ENCODE results near the gene PITX1.

DNA sequence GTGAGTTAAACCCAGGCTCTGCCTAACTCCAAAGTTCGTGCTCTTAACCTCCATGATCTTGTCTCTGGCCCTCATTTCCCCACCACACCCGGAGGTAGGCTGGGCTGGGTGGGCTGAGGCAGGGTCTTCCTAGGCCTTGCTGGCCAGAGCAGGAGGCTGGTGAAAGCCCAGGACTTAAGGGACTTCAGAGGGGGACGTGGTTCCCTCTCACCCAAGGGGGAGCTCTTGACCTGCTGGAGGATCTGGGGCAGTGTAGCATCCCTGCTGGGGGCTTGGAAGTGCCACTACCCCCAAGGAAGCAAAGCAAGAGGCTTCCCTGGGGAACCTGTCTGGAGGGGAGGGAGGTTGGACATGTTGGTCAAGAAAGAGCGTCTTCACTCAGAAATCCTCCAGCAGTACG is 14.7 kb downstream of the PITX1 start:
- no peak for TF ChIP-seq POLR2AphosphoS5 (IDR thresholded peaks at IDR 0.05; ENCODE audit: low read depth, low read length)
- no peak for TF ChIP-seq POLR2A (IDR thresholded peaks at IDR 0.05; ENCODE audit: low read depth, low read length)
- TF ChIP-seq TAF1 (IDR thresholded peaks at IDR 0.05; ENCODE audit: low read depth, low read length), result no peak

Data from GM12891 (cell line).